Medulla oblongata (tissue), 1 donor: ENCODE data around the gene SLAMF8.

Experiments used
- DNase-seq: peaks from one replicate; pipeline ENCODE4 v3.0.0-alpha.2; 2015; ENCODE audit errors: extremely low spot score

SLAMF8 gene

GRCh38 chr1:159817276-159818041 is 9.2 kb upstream of the SLAMF8 start:
- no peak for DNase-seq

DNA sequence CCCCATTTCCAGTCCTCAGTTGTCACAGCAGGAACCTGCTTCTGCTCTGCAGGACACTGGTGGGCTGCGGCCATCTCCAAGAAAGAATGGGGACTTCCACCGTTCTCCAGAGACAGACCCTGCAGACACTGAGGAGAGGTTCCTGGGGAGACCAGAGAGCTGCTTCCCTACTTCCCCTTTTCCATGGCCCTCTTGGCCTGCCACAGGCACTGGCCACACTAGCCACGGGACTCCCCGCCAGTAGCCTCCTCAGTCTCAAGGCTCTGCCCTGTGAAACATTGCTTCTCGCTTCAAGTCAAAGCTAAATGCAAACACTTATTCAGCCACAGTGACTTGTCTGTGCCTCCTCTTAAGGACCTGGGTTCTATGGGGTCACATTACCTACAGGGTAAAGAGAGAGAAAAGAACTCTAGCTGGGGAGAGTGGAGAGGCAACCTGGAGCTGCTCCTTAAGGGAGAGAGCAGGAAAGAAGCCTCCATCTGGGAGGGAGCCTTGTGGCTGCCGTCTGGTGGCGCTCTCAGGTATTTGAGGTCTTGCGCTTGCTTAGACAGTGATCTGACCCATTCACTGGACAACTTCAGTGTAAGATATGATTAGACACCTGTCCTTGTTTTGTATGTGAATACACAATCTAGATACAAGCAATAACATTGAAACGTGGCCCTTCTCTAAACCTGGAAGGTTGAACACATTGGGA is 5.4 kb upstream of the SLAMF8 start:
- no peak for DNase-seq

DNA sequence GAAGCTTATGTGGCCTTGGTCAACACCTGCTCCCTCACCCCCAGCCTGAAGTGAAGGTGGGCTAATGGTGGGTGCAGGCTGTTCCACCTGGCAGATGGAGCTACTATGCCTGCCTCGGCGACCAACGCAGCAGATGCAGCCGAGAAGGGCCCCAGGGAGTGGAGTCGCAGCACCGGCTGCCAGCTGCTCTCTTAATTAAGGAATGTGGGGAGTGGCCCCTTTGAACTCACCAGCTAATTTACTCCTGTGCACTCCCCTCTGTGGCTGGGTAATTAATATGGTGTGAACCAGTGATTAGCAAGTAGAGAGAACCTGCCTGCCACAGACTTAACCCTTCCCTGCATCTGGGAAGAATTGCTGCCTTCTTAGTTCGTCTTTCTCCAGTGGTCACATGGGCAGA is 3.3 kb upstream of the SLAMF8 start:
- DNase-seq: no peak

DNA sequence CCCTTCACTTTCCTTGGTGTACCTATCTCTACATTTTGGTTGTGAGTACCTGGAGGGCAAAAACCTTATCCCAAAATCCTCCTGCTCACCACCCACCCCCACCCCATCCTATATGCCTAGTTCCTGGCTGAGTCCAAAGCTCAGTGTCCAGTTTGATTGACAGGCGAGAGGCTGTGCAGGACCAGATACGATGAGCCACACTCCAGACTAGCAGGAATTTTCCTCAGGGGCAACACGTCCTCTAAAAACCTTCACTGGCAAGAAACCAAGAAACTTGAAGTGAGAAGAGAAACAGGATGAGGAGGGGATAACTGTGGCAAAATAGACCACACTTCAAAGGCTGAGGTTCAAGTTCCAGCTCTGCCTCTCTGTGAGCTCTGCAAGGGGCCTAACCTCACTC is 1.1 kb upstream of the SLAMF8 start:
- no peak for DNase-seq

DNA sequence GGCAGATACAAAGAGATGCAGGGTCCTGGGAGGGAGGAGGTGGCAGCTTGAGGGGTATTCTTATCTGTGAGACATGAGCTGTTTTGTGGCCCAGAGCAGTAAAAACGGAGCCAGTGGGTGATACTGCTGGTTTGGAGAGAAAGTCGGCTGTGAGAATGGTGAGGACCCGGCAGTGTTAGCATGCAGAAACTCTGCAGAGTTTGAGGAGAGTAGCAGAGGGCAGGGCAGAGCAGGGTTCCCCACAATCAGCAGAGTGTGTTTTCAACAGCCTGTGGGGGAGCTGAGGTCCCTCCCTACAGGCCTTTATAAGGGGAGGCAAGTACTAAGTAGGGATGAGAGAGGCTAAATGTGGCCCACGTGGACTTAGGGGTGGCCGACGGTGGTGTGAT is 423 bp downstream of the SLAMF8 start:
- no peak for DNase-seq

DNA sequence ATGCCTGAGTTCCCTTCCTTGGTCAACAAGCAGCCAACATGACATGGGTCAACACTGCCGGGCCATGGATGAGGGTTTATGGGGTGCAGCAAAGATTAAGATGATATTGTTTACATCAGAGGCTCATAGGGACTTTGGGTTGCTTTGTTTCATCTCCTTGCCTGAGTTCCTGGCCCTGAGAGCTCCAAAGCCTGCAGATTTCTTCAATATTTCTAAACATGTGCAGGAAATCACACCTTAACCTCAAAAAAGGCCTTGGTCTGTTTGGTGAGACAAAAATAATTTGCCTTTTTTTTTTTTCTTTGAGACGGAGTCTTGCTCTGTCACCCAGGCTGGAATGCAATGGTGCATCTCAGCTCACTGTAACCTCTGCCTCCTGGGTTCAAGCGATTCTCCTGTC is 876 bp downstream of the SLAMF8 start:
- no peak for DNase-seq

GRCh38 chr1:159828176-159828575 is 1.5 kb downstream of the SLAMF8 start:
- no peak for DNase-seq

DNA sequence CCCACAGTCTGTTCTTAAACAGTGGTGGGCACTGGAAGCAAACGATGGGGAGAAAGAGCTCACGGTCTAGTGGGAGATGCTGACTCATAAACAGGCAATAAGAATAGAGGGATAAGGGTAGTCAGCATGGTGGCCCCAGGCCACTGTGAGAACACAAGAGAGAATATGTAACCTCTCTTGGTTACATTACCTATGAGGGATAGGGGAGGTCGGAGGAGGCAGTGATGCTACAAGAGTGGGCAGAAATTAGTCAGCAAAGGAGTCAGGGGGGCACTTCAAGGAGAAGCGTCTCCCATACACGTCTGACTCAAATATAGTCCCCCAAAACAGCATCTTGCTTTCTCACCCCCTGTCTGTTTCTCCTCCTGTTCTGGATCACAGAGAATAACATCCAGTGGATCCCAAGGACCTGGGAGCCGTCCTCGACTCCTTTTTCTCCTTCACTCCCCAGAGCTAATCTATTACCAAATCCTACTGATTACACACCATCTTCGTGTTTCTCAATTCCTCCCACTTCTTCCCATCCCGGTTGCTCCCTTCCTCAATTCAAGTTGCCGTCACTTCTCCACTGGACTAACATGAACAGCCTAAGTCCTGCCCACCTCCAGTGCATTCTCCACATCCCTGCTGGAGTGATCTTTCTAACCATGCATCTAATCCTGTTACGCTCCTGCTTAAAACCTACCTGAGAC is 2.1 kb downstream of the SLAMF8 start:
- no peak for DNase-seq

DNA sequence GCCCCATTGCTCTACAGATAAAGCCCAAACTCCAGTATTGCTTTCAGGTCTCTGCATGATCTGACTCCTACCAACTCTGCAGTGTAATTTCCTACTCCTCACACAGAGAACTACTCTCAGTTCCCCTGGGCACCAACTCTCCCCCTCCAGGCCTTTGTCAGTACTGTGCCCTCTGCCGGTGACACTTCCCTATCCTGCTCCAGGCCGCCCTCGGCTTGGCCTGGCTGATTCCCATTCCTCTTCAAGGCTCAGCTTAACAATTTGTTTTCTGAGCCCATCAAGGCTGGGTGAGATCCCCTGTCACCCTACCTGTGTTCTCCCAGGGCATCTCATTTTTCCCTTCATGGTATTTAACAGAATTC is 2.6 kb downstream of the SLAMF8 start:
- peak; percentile 84 for DNase-seq

- DNase-seq: no peak
Measured at GRCh38 chr1:159829822-159830465, 3.3 kb downstream of the SLAMF8 start.

DNA sequence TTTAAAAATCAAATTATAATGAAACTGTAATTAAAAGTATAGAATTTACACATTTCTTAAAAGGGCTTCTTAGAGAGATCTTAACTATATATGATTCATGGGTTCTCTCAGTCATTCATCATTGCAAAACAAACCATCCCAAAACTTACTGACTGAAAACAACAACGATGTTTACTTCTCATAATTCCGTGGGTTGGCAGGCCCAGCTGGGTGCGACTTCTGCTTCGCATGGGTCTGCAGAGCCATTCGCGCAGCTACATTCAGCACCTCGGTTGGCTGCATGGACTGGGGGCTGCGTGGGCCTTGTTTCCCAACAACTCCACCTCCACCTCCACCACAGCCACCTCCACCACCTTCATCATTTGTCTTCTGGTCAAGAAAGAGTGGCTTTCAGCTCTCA is 4.0 kb downstream of the SLAMF8 start:
- DNase-seq: no peak

GRCh38 chr1:159831412-159832141 is 4.9 kb downstream of the SLAMF8 start:
- DNase-seq: no peak

DNA sequence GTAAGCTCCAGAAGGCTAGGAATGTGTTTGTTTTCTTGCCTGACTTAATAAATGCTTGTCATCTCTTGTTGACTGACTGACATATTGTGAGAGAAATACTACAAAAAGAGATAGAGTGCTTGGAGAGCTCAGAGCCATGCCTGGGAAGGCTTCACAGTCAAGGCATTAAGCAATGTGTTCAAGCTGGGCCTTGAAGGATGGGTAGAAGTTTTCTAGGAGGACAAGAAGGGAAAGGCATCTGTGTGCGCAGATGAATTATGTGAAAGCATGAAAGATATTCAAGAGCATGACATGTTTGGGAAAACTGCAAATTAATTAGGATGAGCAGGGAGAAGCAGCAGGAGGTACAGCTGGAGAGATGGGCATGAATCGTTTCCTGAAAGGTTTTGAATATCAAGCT is 5.6 kb downstream of the SLAMF8 start:
- no peak for DNase-seq

GRCh38 chr1:159835356-159835755 is 8.7 kb downstream of the SLAMF8 start:
- no peak for DNase-seq

DNA sequence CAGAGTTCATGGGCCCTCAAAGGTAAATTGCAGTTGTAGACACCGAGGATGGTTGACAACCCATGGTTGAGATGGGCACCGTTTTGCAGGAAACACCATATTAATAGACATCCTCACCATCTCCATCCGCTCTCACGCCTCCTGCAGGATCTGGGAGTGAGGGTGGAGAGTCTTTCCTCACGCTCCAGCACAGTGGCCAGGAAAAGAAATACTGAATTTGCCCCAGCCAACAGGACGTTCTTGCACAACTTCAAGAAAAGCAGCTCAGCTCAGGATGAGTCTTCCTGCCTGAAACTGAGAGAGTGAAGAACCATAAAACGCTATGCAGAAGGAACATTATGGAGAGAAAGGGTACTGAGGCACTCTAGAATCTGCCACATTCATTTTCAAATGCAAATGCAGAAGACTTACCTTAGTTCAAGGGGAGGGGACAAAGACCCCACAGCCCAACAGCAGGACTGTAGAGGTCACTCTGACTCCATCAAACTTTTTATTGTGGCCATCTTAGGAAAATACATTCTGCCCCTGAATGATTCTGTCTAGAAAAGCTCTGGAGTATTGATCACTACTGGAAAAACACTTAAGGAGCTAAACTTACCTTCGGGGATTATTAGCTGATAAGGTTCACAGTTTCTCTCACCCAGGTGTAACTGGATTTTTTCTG is 9.3 kb downstream of the SLAMF8 start:
- DNase-seq: no peak

GRCh38 chr1:159838715-159839114 is 12.0 kb downstream of the SLAMF8 start:
- DNase-seq: no peak

DNA sequence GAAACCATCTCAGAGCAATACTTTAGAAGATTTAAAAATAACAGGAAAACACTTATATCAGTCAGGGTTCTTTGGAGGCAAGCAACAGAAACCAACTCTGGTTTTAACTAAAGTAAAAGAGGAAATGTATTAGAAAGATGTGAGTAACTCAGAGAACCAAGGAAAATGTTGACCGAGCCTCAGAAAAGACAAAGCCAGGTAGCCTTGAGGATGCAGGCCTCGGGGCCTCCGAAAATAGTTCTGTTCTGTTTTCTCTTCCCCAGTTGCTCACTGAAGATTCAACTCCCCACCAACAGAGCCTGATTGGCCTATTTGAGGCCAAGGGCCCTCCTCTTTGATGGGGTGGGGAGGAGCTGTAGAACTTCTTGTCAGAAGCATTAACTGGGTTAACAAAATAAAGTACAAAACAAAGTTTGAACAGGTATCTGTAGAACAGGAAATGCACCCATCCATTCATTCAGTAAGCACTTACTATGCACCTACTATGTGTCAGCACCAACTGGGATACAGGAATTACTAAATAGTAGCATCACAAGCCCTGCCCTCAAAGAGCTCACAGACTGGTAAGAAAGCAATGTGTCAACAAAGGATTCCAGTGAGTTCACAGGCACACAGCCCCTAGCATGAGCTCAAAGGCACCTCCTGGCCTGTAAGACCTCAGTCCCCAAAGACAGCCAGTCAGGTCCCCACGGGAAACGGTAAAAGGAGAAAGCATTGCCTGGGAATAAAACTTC is 12.6 kb downstream of the SLAMF8 start:
- no peak for DNase-seq

DNA sequence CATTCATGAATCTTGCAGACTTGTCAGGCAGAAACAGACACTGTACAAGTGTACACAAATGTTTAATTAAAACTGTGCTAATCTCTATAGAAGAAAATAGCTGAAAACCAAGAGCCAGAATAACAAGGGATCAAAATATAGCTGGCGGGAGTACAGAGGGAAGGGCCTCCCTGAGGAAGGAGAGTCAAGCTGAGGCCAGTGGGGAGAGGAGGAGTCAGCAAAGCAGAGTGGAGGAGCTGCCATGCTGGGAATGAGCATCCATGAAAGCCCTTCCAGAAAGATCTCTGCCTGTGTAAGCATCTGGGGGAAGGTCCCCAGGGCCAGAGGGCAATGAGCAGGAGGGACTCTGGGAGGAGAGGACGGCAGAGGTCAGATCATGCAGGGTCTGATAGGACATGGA is 15.1 kb downstream of the SLAMF8 start:
- DNase-seq: no peak

DNA sequence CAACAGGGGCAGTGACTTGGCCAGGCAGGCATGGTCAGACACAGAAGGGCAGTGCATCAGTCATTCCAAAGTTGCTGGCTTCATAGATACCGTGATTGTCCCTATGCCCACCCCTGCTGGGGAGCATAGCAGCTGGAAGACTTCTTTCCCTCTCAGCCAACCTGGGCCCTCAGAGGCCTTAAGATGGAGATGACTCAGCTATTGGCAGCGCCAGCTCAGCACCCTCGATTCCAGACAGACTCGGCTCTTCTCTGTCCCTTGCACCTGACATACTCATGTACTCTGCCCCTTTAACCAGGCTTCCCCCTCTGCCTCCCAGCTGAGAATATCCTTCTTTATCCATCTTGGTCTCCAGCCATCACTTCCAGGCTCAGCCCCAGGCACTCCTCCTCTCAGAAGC is 16.8 kb downstream of the SLAMF8 start:
- no peak for DNase-seq

DNA sequence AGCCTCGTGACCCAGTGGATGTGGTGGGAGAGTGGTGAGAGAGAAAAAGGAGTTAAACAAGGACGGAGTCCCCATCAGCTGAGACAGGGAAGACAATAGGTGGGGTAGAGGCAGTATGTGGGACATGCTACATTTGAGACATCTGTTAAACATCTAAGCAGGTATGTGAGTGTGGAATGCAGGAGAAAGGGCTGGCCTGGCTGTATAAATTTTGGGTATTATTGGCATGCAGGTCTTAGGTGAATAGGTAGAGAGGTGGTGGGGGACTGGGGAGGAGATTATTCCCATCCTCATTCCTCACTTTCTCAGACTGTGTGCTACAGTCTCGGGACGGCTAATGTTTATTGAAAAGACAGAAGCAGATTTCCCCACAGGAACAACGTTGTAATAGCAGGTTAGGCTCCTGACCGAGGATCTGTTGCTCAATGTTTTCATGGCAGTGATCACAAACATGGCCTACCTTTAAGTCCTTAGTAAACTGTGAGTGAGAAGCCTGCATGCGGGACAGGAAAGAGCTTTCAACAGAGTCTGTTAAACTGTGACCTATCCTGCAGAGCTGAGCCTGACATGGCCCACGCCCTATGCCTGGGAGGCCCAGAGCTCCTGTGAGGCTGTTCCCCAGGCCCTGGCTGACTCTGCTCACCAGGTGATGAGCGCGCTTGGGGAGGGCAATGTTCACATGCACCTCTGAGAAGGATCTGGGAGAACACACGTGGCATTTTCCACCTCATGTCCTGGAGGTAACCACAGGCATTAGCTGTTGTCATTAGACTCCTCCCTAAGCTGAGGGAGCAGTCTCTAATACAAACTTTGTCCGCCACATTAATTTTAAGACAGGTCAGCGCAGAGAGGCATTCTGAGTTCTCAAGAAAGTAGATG is 19.3 kb downstream of the SLAMF8 start:
- DNase-seq: no peak
